PC-3 (cell line): ENCODE data around the gene INS. TPM values are rescaled to one million over a fixed set of nuclear protein-coding genes. Genes with fewer than 3 reads are reported as not detected.

Source experiments
- ATAC-seq: fragments of 200-7000 bp; cut with Tn5 transposase; 2 replicates; pipeline ENCODE4 v1.9.1; 2020; ENCODE audit warnings: mild to moderate bottlenecking, moderate library complexity
- BruUV-seq: library from RNA; stranded (reverse); fragments of 400-500 nt; replicated peaks from 2 replicates; lab custom pipeline; 2021; lab: Mats Ljungman, UMichigan
- CTCF ChIA-PET: fragments of 300-600 bp; sonication (Branson Sonifier 250); formaldehyde crosslinking; loops from one replicate; lab custom pipeline; 2022; ENCODE audit warnings: antibody characterized with exemption; lab: Charles Lee
- POLR2A ChIA-PET: fragments of 300-600 bp; sonication (Branson Sonifier 250); formaldehyde crosslinking; loops from one replicate; lab custom pipeline; 2022; ENCODE audit warnings: antibody characterized with exemption; ENCODE audit not compliant: unreplicated experiment; lab: Charles Lee
- DNase-seq: peaks from one replicate; pipeline ENCODE4 v3.0.0-alpha.2; 2015
- H2AFZ ChIP-seq: fragments of 300-600 bp; sonication (generic); 2 replicates; pipeline ENCODE4 v1.6.0; 2016; ENCODE audit warnings: antibody characterized with exemption, low read length
- H3F3A ChIP-seq: fragments of 300-600 bp; sonication (generic); one replicate; pipeline ENCODE4 v1.6.0; 2017; ENCODE audit warnings: antibody characterized with exemption, low read length, control low read depth, mild to moderate bottlenecking; ENCODE audit not compliant: unreplicated experiment
- H3K27ac ChIP-seq: fragments of 300-600 bp; sonication (generic); 2 replicates; pipeline ENCODE4 v1.5.1; 2016; ENCODE audit warnings: mild to moderate bottlenecking, low read length
- H3K27me3 ChIP-seq: fragments of 300-600 bp; sonication (generic); 2 replicates; pipeline ENCODE4 v1.6.1; 2016; ENCODE audit warnings: low read length, mixed read lengths
- H3K36me3 ChIP-seq: fragments of 300-600 bp; sonication (generic); 2 replicates; pipeline ENCODE4 v1.6.1; 2016; ENCODE audit warnings: low read depth, mixed run types, low read length, mixed read lengths
- H3K4me1 ChIP-seq: fragments of 300-600 bp; sonication (generic); 2 replicates; pipeline ENCODE4 v1.5.1; 2016; ENCODE audit warnings: low read length; ENCODE audit not compliant: insufficient read depth
- H3K4me2 ChIP-seq: fragments of 300-600 bp; sonication (generic); 2 replicates; pipeline ENCODE4 v1.6.0; 2016; ENCODE audit warnings: low read length
- H3K4me3 ChIP-seq: fragments of 300-600 bp; sonication (generic); 2 replicates; pipeline ENCODE4 v1.5.1; 2016; ENCODE audit warnings: mild to moderate bottlenecking, low read length, mixed read lengths
- H3K79me2 ChIP-seq: fragments of 300-600 bp; sonication (generic); 2 replicates; pipeline ENCODE4 v1.6.1; 2017; ENCODE audit warnings: low read length, mixed read lengths
- H3K9ac ChIP-seq: fragments of 300-600 bp; sonication (generic); 2 replicates; pipeline ENCODE4 v1.6.0; 2016; ENCODE audit warnings: mild to moderate bottlenecking, low read length
- H3K9me2 ChIP-seq: fragments of 300-600 bp; sonication (generic); replicated peaks from 2 replicates; pipeline ENCODE4 v1.6.1; 2016; ENCODE audit warnings: mixed run types, low read length, mixed read lengths
- H3K9me3 ChIP-seq: fragments of 300-600 bp; sonication (generic); 2 replicates; pipeline ENCODE4 v1.6.1; 2016; ENCODE audit warnings: low read length, mixed read lengths
- H4K20me1 ChIP-seq: fragments of 300-600 bp; sonication (generic); 2 replicates; pipeline ENCODE4 v1.6.1; 2016; ENCODE audit warnings: low read length, mixed read lengths
- CTCF ChIP-seq: fragments of 300-600 bp; sonication (generic); conservative IDR thresholded peaks from 2 replicates; pipeline ENCODE4 v1.5.1; 2017; ENCODE audit warnings: antibody characterized with exemption, low read depth, mild to moderate bottlenecking, low read length
- EZH2 ChIP-seq: fragments of 300-600 bp; sonication (generic); IDR thresholded peaks from one replicate; pipeline ENCODE4 v1.6.1; 2017; ENCODE audit warnings: antibody characterized with exemption, mild to moderate bottlenecking, low read length; ENCODE audit not compliant: unreplicated experiment
- EZH2phosphoT487 ChIP-seq: fragments of 300-600 bp; sonication (generic); IDR thresholded peaks from 2 replicates; pipeline ENCODE4 v1.6.1; 2018; ENCODE audit warnings: mild to moderate bottlenecking, antibody characterized with exemption, low read length, borderline replicate concordance
- intact Hi-C: fragments of 100-400 bp; cut with micrococcal nuclease; formaldehyde crosslinking; loops from 2 replicates; pipeline ENCODE4 v1.9.0; 2023
- total RNA-seq: library from RNA; depleted of rRNA; stranded (reverse); fragments of >200 nt; gene quantifications from 2 replicates; pipeline ENCODE4 v1.2.3, GENCODE V29; 2014

INS gene
- total RNA-seq, 1 experiment from 2014 or later: not detected

DNA sequence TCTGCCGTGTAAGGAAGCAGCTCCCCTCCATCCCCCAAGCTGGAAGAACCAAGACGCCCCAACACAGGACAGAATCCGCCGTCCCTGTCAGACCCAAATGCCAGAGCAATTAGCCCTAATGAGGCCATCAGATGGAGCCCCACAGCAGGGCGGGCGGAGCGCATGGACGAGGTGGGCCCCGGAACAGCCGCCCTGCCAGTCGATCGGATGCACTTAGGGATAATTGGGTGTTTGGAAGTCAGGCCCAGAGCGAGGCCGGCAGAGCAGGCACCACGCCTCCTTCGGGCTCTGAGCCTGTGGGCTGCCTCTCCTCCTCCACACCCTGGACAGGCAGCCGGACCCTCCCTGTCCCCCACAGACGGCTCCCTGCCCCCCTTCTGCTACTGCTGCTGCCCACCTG lies 16.1 kb upstream of the INS start:
- H3K9me3 ChIP-seq: no peaks in the 10 kb centered on the region
- no peak for TF ChIP-seq EZH2phosphoT487
- TF ChIP-seq CTCF: no peak
- H3K36me3 ChIP-seq: no peaks in the 10 kb centered on the region
- 0 out of 2 replicates have a peak, but pooled peaks cover 7% of the 10 kb centered on the region for H3K79me2 ChIP-seq
- no peak overlapping the region for H3K9ac ChIP-seq
- no peak for ATAC-seq
- peaks cover 68% of the 10 kb centered on the region for H3K4me1 ChIP-seq
- CTCF ChIA-PET: no interaction called here
- H4K20me1 ChIP-seq: no peaks in the 10 kb centered on the region
- no peaks in the 10 kb centered on the region for H3F3A ChIP-seq
- H3K9me2 ChIP-seq: no peaks in the 10 kb centered on the region
- no peak overlapping the region for H3K27ac ChIP-seq
- no peak overlapping the region for H3K4me2 ChIP-seq
- no peaks in the 10 kb centered on the region for H3K27me3 ChIP-seq
- BruUV-seq: no TSS peak
- POLR2A ChIA-PET: no interaction called here
- H2AFZ ChIP-seq: no peak overlapping the region
- intact Hi-C loops: no loop called here
- no peak overlapping the region for H3K4me3 ChIP-seq
- DNase-seq: no peak

DNA sequence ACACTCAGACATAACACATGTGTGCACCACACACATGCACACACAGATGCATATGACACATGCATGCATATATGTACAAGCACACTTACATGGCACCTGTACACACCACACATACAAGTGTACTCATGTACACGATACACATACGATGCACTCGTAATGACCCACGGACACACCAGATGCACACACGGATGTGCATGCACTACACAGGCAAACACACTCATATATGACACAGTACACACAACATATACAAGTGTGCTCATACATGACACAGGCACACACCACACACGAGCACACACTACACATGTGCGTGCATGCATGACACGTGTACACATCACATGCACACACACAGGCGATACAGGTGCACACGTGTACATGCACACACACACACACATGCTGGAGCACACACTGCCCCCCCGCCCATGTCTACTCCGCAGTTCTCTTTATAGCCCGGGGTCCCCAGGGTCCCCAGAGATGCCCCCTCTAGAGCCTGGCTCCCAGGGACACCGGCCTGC lies 15.4 kb upstream of the INS start:
- H3K36me3 ChIP-seq: no peaks in the 10 kb centered on the region
- no peaks in the 10 kb centered on the region for H3K9me3 ChIP-seq
- H2AFZ ChIP-seq: no peak overlapping the region
- H3K27me3 ChIP-seq: no peaks in the 10 kb centered on the region
- POLR2A ChIA-PET: no interaction called here
- peak overlapping the region; percentile 73 for H3K27ac ChIP-seq
- H3K4me1 ChIP-seq: peaks cover 63% of the 10 kb centered on the region
- no peak for ATAC-seq
- H3K9ac ChIP-seq: no peak overlapping the region; the same call in 1 of the 2 replicates
- BruUV-seq: no TSS peak
- H3K79me2 ChIP-seq: 0 out of 2 replicates have a peak, but pooled peaks cover 7% of the 10 kb centered on the region
- no peak for DNase-seq
- CTCF ChIA-PET: no interaction called here
- 0 out of 2 replicates have a peak overlapping the region, but pooled peaks have one; percentile 52 for H3K4me2 ChIP-seq
- H3F3A ChIP-seq: no peaks in the 10 kb centered on the region
- no peaks in the 10 kb centered on the region for H3K9me2 ChIP-seq
- intact Hi-C loops: no loop called here
- no peaks in the 10 kb centered on the region for H4K20me1 ChIP-seq
- no peak for TF ChIP-seq EZH2phosphoT487
- no peak for TF ChIP-seq EZH2
- TF ChIP-seq CTCF: no peak
- no peak overlapping the region for H3K4me3 ChIP-seq

GRCh38 chr11:2175659-2176058 lies 14.7 kb upstream of the INS start:
- DNase-seq: peak; percentile 93
- POLR2A ChIA-PET: no interaction called here
- Histone ChIP-seq H3K4me2 (peak overlapping the region; percentile 52), H3F3A (no peaks in the 10 kb centered on the region), H3K27me3 (no peaks in the 10 kb centered on the region), H3K9me2 (no peaks in the 10 kb centered on the region), H3K27ac (peak overlapping the region; percentile 73), H3K9ac (peak overlapping the region; percentile 47), H3K9me3 (no peaks in the 10 kb centered on the region), H3K4me1 (peaks cover 55% of the 10 kb centered on the region), H3K4me3 (no peak overlapping the region), H2AFZ (peak overlapping the region; percentile 2; the same call in 1 of the 2 replicates), H3K79me2 (0 out of 2 replicates have a peak, but pooled peaks cover 7% of the 10 kb centered on the region), H3K36me3 (no peaks in the 10 kb centered on the region), H4K20me1 (no peaks in the 10 kb centered on the region)
- CTCF ChIA-PET: interaction anchor here (0.6 kb wide), 2 partner anchors 19 to 343 kb away, joined by 3 read pairs; no protein-coding TSS in a partner anchor
- intact Hi-C loops: no loop called here
- no TSS peak for BruUV-seq
- TF ChIP-seq EZH2 (no peak), CTCF (no peak), EZH2phosphoT487 (no peak)
- peak; percentile 68 for ATAC-seq
